Activated CD4-positive, CD25-positive, alpha-beta regulatory T cell treated with anti-CD3 and anti-CD28 coated beads, Interleukin-2, amount 50 U/mL, for 24 hours (primary cell): ENCODE data around the gene TMC1.
"Not testable (repeated sequence)": the region's sequence is repeated elsewhere in the genome, so short reads cannot be mapped to it uniquely, and the experiment has no call there.

Experiments
- ATAC-seq, 2 donors: fragments of 150-1000 bp; cut with Tn5 transposase; one replicate each; pipeline ENCODE4 v1.10.0; 2021; ENCODE audit warnings: mild to moderate bottlenecking in 1 of 2, moderate library complexity in 1 of 2

TMC1 gene

GRCh38 chr9:72521416-72521815, at the start of gene TMC1:
TMC1 (plus strand) TSS chr9:72521608; CDS start chr9:72648649, 127,041 bp downstream.
- not testable (repeated sequence) for ATAC-seq

- ATAC-seq: peak; percentile 75 to 77
Observed at GRCh38 chr9:72473474-72474261, 47.7 kb upstream of the TMC1 start.

GRCh38 chr9:72474676-72475075, 46.7 kb upstream of the TMC1 start:
- no peak for ATAC-seq

- no peak for ATAC-seq
Observed at GRCh38 chr9:72476100-72476499, 45.3 kb upstream of the TMC1 start.

GRCh38 chr9:72476617-72477437, 44.6 kb upstream of the TMC1 start:
- ATAC-seq: peak; percentile 92 to 93

DNA sequence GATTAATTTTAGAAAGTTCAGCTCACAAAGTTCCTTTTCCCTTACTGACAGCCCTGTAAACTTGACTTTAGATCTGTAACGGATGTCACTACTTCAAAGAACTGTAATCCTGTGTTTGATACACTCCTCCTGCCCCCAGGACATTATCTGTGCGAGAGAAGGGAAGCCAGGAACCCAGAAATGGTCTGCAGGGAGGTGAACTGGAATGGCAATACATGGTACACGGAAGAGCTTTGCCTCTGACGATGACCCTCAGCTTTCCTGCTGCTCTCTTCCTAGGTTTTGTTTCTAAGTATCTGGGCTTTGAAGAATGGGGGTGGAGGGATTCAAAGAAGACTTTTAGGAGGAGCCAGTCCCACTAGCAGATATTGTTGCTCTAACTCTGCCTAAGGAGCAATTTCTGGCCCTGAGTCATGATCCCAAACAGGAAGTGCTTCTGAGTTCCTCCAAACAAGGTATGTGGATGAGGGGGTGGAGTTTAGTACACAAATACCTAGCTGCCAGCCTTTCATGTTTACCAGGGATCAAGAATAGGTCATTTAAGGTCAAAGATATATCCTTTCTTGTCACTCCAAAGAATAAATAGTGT, 43.4 kb upstream of the TMC1 start:
- no peak for ATAC-seq

GRCh38 chr9:72478966-72479365, 42.4 kb upstream of the TMC1 start:
- ATAC-seq: no peak

DNA sequence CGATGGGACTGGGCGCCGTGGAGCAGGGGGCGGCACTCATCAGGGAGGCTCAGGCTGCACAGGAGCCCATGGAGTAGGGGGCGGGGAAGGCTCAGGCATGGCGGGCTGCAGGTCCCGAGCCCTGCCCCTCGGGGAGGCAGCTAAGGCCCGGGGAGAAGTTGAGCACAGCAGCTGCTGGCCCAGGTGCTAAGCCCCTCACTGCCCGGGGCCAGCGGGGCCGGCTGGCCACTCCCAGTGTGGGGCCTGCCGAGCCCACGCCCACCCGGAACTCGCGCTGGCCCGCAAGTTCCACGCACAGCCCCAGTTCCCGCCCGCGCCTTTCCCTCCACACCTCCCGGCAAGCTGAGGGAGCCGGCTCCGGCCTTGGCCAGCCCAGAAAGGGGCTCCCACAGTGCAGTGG, 41.1 kb upstream of the TMC1 start:
- ATAC-seq: not testable (repeated sequence)

GRCh38 chr9:72480921-72481320, 40.5 kb upstream of the TMC1 start:
- no peak for ATAC-seq

- no peak for ATAC-seq
Observed at GRCh38 chr9:72485821-72486593, 35.4 kb upstream of the TMC1 start.

GRCh38 chr9:72486594-72486955, 34.8 kb upstream of the TMC1 start:
- ATAC-seq: no peak

- not testable (repeated sequence) for ATAC-seq
Observed at GRCh38 chr9:72487665-72488064, 33.7 kb upstream of the TMC1 start.

DNA sequence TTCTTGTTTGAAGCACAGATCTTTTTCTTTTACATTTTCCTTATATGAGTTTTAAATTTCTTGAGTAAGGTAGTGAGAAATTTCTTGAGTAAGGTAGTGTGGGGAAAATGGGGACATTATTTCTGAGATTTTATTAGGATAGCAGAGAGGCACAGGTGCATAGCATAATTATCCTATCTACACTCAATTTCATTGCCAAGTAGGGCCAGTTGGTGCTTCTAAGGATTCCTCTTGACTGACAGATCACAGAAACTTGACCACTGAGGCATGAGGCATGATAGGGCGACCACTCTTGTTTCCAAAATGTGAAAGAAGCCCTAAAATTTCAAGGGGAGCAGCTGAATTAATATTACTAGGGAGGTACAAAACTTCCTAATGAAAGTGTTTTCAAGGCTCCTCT, 31.4 kb upstream of the TMC1 start:
- no peak for ATAC-seq

DNA sequence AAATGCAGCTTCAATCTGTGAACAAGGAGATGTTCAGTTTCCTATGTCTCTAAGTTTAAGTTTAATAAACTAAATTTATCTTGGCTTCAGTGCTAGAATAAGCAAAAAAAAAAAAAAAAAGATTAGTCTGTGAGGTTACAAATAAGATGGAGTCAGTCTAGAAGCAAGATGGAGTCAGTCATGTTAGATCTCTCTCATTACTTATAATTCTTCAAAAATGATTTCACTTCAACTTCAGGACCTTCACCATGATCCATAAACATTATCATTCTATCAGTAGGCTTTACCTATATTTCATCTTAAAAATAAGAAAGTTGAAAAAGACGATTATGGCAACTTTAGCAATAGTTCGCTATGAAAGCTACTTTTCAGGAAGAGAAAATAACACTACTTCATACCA, 30.2 kb upstream of the TMC1 start:
- no peak for ATAC-seq

DNA sequence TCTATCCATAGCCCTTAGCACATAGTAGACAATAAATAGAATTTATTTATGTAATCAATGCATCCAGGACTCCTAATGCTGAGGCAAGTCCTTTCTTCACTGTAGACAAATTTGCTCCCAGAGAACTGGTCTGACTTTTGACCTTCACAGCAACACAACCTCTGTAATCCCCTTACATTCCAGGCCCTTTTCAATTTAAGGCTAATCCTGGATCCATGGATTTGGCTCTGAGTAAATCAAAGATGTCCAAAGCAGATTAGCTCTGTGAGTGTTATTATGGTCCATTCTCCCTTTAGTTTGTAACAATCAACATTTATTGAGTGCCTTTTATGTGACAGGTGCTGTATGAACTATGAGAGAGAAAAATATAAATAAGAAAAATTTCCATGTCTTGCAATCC, 27.4 kb upstream of the TMC1 start:
- no peak for ATAC-seq

GRCh38 chr9:72497447-72498046, 23.9 kb upstream of the TMC1 start:
- no peak for ATAC-seq

DNA sequence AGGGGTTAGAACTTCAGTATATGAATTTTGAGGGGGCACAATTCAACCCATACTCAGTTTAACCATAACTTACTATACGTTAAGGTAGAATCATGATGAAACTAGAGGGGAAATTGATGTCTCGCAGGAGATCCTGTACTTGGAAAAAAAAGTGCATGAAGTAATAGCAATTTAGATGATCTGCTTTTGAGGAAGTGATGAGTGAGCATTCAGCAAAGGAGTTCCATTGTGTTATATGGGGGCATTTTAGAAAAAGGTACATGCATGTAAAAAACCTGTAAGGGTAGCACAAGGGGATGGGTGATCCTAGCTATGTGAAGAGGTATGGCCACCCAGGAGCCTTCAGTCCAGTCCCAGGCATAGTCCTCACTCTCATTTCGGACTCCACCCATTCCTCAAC, 14.8 kb upstream of the TMC1 start:
- ATAC-seq: no peak

DNA sequence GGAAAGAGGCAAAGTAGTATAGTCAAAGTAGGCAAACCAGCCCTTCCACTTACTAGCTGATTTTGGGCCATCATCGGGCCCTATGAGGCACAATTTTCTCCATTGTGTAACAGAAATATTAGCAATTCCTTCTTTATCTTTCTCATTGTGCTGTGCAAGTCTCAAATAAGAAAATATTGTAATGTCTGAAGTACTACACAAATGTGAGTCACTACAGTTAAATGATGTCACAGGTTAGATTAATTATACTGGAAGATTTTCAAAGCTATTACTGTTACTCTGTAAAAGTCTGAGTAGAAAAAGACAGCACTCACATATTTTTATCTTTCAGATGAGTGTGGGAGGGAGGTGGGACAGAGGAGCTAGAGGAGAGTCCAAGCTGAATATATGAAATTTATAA, 12.4 kb upstream of the TMC1 start:
- ATAC-seq: peak; percentile 74 to 85

- ATAC-seq: peak; percentile 81 to 84
Observed at GRCh38 chr9:72509635-72510034, 11.8 kb upstream of the TMC1 start.

GRCh38 chr9:72521011-72521410, 397 bp upstream of the TMC1 start:
- ATAC-seq: not testable (repeated sequence)

GRCh38 chr9:72524820-72525540, 3.6 kb downstream of the TMC1 start:
- peak; percentile 35 to 42 for ATAC-seq
